HG03159 (cell line): ENCODE data around the gene USP34.
"Not testable (repeated sequence)": the region's sequence is repeated elsewhere in the genome, so short reads cannot be mapped to it uniquely, and the experiment has no call there.

Experiments
- ATAC-seq: cut with Tn5 transposase; IDR thresholded peaks from one replicate; pipeline ENCODE4 v1.9.1; 2021; ENCODE audit warnings: mild to moderate bottlenecking, moderate library complexity; ENCODE audit not compliant: unreplicated experiment

USP34 gene

DNA sequence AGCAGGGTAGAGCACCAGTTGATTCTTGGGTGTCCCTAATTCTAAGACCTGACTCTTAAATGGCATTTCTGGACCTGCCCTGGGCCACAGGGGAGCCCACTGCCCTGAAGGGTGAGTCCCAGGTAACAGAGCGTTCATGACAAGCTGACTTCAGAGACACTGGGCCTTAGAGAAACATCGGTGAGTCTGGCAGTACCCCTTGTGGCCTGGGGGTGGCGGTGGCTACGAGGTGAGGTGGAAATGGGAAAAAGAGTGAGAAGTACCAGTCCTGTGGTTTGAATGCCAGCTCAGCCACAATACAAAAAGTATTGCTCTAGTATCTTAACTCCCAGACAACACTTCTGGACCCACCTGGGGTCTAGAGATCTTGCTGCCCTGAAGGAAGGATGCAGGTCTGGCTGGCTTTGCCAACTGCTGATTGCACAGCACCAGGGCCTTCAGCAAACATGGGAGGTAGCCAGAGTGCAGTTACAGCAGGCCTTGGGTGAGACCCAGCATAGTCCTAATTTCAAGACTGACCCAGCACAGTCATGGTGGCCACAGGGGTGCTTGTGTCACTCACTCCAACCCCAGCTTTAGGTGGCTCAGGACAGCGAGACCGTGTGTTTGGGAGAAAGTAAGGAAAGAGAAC is 44.5 kb downstream of the USP34 start:
- peak; percentile 66 for ATAC-seq

DNA sequence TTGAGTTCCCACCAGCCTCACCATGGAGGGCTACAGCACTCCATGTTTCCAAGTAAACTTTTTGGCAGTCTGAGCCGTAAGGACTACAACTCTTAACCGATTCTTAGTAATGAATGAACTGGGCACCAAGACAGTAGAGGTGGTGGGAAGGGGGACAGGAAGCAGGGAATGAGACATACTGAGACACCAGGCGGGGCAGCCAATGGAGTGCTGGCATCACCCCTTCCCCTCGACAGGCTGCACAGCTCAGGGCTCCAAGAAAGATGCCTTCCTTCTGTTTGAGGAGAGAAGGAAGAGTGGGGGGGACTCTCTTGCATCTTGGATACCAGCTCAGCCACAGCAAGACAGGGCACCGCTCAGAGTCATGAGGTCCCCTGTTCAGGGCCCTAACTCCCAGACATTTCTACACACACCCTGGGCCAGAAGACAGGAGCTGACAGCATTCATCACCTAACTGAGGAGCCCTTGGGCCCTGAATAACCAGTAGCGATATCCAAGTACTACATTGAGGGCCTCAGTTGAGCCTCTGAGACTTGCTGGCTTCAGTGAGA is 45.2 kb downstream of the USP34 start:
- peak; percentile 17 for ATAC-seq

DNA sequence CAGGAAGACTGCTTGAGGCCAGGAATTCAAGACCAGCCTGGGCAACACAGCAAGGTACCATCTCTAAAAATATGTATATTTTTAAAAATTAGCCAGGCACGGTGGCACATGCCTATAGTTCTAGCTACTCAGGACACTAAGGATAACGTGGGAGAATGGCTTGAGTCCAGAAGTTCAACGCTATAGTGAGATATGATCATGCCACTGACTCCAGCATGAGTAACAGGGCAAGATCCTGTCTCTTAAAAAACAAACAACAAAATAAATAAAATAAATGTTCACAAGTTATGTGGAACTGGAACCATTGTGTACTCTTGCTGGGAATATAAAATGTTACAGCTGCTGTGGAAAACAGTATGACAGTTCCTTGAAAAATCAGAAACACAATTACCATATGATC is 47.2 kb downstream of the USP34 start:
- no peak for ATAC-seq

DNA sequence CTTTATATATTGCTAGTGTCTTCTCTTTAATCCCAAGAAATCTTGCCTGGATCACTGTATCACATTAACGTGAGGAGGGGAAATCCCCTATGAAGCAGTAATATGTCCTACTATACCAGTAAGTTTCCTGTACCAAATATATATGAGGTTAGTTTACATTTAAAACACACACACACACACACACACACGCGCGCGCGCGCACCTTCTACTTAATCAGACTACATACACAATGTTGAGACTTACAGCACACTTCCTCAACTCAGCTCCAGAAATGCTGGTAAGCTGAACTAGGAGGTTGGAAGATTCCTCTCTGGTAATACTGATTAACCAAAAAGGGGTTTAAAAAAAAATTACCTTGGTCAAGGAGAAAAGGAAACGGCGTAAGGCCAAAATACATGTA is 49.3 kb downstream of the USP34 start:
- no peak for ATAC-seq

DNA sequence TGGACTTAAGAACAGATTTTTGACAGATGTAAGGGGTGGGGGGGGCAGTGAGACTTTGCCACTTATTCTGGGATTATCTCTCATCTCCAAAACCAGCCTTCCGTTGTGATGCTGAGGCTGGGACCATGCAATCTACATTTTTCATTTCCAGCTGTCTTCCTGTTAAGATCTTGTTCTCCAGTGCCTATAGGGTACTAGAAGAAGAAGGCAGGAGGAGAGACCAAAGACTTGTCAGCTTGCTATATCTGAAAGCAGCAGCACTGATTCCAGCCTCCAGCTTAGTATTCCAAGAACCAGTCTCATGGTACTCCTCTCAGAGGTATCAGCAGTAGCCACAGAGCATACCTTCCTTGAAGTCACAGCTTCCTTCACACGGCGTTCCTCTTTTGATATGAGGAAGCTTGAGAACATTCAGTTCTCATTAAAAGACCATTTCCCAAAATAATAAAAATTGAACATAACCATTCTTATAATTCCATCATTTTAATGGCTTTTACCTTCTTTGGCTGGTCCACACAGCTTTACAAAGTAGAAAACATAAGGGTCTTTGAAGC is 49.8 kb downstream of the USP34 start:
- ATAC-seq: no peak

DNA sequence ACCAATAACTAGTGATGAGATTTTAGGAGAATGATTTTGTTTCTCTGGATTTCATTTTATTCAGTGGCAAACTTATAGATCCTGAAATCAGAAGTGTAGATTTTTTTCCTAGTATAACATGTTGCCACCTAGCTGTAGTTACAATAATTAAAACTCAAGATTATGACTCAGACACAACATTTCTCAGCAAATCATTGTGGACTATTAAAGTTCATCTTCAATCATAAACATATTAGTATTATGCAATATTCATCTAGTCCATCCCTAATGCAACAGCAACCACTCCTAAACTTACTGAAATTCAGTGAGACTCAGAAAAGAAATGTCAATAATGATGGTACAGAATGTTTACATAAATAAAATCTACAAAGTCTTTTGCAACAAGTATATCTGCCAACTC is 51.3 kb downstream of the USP34 start:
- ATAC-seq: no peak

DNA sequence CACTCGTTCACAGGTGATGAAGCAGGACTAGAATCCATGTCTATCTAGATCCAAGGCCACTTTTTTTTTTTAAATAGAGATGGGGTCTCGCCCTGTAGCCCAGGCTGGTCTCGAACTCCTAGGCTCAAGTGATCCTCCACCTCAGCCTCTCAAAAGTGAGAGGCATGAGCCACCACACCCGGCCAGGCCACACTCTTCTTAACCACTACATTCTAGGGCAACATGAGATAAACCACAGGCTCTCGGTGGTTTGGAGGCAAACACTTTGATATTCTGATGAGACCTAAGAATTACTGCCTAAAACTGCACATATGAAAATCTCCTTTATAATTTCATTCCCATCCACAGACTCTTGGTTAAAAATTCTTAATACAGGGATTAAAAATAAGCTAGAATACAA is 51.8 kb downstream of the USP34 start:
- peak; percentile 58 for ATAC-seq

DNA sequence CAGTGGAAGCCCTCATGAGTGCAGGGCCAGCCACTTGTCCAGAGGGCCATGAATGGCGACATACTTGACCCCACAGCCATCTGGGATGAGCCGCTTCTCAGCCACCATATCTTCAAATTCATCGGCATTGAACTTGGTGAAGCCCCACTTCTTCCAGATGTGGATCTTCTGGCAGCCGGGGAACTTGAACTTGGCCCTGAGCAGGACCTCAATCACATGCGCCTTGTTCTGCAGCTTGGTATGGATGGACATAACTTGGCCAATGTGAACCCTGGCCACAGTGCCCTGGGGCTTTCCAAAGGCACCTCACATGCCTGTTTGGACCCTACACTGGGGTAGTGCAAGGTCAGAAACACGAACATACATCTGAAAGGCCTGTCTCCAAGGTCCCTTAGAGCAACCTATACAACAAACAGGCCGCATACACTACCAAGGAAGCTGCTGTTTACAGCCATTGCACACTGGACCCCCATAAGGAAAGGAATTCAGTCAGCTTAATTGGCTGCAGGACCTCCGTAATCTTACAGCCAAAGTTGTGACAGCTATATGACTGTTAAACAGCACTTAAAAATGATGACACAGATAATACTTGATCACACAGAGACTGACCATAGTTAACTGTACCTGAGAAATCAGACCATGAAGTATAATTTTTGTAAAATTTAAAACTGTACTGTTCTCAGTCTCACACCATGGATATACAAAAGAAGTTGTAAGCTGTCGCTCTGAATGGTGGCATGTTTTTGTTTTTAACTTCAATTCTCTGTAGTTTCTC is 53.8 kb downstream of the USP34 start:
- no peak for ATAC-seq

DNA sequence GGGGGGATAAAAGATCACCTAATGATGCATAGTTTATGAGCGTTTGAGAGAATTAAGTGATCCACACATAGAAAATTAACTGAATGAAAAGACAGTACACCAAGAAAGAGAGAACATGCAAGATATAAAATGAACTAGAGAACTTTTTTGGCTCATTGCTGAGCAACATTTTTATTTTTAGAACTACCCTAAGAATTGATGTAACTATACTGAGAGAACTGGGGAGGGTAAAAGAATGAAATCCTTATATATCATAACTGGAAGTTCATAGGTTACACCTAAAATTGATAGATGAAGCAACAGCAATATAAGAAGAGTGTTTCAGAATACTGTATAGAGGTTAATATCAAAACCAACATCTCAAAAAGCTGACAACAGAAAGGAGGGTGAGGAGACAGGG is 55.6 kb downstream of the USP34 start:
- no peak for ATAC-seq

DNA sequence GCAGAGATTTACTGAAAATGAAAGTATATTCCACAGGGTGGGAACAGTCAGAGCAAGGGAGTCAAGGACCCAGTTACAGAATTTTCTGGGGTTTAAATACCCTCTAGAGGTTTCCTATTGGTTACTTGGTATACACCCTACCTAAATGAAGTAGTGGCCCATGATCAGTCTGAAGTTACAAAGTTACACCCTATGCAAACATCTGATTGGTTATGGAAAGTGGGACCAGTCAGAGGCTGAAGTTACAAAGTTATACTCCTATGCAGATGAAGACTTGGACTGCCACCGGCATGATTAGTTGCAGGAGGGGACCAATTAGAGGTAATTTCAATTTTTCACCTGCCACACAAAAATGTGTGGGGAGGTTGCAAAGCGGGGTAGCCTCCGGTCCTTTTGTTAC is 56.2 kb downstream of the USP34 start:
- no peak for ATAC-seq

DNA sequence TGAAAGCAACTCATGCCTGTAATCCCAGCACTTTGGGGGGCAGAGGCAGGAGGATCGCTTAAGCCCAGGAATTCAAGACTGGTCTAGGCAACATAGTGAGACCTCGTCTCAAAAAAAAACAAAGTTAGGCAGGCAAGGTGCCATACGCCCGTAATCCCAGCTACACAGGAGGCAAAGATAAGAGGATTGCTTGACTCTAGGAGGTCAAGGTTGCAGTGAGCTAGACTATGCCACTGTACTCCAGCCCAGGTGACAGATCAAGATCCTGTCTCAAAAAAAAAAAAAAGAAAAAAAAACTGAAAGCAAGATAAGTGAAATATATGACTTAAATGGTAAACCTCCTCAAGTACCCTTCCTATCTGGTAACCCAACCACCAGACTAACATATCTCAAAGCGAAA is 59.8 kb downstream of the USP34 start:
- ATAC-seq: no peak

DNA sequence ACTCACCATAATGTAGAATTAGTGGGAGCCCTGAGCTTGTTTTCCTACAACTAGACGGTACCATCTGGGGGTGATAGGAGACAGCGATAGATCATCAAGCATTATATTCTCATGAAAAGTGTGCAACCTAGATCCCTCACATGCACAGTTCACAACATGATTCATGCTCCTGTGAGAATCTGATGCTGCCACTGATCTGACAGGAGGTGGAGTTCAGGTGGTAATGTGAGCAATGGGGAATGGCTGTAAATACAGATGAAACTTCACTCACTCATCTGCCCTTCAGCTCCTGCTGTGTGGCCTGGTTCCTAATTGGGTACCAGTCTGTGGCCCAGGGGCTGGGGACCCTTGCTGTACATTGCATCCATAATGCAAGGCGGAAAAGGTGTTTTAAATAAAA is 60.7 kb downstream of the USP34 start:
- no peak for ATAC-seq

DNA sequence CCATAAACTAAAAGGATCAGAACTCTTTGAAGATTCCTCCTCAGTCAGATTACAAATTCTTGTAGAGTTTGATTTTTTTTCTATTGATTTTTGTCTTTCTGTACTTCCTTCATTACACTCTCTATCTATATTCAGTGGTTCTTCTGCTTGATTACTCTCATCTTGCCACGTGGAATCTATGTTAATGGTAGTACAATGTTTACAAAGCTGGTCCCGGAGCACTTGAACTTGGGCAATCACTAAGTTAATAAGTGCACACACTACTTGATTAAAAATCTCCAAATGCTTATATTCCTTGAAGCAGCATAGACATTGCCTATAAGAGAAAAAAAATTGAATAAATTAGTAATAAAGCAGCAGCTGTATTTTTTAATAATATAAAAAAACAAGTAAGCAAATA is 65.1 kb downstream of the USP34 start:
- no peak for ATAC-seq

DNA sequence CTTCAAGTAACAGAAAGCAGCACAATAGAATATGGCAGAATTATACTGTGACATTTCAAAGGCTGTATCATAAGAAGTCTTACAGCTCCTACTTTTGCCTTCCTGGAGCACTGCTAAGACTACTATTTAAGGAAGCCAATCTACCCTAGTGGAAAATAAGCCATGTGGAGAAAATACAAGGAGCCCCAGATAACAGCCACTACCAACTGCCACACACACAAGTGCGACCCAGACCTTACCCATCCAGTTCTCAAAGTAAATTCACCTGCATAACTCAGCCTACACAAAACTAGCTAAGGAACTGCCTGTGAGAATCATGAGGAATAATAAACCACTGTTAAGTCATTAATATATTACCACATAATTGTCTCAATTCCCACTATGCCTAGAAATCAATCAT is 66.4 kb downstream of the USP34 start:
- ATAC-seq: no peak

DNA sequence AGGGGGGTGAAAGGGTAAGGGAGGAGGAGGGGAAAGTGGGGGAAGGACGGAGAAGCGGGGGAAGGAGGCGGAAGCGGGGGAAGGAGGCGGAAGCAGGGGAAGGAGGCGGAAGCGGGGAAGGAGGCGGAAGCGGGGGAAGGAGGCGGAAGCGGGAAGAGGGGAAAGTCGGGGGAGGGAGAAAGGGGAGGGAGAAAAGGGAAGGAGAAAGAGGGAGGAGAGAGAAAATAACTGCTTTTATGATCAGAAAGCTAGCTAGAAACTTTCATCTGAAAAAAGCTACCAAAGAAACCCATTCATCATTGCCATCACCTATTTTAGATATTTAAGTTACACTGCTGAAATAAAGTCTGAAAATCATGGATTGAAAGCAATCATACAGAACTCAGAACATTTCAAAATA is 72.5 kb downstream of the USP34 start:
- ATAC-seq: no peak

DNA sequence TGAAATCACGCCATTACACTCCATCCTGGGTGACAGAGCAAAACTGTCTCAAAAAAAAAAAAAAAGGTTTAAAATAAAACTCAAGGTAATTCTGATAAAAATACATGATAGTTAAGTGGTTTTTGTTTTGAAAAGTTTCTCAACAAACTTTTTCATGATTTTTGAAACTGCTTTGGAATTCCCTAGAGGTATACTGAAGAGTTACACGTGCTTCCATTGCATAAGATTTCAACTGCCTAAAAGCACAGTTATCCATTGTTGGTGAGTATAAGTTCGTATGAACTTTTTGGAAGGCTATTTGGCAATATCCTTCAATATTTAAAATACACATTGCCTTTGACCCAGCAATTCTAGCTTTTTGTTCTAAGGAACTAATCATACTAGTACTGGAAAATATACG is 74.9 kb downstream of the USP34 start:
- no peak for ATAC-seq

DNA sequence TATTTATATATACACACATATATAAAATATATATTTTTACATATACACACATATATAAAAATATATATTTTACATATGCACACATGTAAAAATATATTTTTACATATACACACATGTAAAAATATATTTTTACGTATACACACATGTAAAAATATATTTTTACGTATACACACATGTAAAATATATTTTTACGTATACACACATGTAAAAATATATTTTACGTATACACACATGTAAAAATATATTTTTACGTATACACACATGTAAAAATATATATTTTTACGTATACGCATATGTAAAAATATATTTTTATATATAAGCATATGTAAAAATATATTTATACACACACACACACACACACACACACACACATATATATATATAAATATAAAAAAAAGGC is 83.3 kb downstream of the USP34 start:
- not testable (repeated sequence) for ATAC-seq

DNA sequence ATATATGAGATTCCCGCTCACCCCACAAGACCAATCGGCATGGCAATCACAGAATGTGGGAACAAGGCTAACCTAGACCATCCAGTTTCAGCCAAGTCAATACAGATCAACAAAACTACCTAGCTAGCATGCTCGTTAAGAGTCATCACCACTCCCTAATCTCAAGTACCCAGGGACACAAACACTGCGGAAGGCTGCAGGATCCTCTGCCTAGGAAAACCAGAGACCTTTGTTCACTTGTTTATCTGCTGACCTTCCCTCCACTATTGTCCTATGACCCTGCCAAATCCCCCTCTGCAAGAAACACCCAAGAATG is 90.0 kb downstream of the USP34 start:
- not testable (repeated sequence) for ATAC-seq

DNA sequence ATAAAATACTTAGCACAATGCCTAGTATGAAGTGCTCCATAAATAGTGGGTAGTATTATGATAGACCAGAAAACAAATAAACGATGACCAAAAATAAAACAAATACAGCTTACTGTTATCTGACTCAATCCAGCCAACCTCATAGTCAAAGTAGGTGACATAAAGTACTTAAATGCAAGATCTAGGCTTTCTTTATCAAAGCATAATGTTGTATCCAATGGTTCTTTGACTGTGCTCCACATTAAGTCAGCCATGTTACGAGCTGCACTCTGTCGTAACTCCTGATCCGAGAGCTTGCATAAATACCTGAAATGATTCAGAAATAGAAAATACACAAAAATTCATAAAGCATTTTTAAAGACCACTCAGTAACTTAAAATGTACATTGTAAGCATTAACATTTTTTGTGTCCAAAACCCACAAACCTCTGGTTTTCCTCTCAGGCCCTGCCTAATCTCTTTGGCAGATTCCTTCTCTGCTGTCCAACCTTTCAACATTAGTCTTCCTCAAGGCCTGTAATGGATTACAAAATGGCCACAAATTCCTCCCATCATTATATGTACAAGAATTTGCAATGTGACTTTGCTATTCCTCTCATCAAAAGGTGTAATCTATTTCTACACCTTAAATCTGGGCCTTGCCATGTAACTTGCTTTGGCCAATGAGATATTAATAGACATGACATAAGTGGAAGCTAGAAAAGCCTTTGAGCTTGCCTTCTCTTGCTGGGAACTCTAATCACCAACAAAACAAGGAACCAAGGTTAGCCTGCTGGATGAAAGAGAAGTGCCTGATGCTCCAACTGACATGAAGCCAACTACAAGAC is 90.6 kb downstream of the USP34 start:
- ATAC-seq: no peak

DNA sequence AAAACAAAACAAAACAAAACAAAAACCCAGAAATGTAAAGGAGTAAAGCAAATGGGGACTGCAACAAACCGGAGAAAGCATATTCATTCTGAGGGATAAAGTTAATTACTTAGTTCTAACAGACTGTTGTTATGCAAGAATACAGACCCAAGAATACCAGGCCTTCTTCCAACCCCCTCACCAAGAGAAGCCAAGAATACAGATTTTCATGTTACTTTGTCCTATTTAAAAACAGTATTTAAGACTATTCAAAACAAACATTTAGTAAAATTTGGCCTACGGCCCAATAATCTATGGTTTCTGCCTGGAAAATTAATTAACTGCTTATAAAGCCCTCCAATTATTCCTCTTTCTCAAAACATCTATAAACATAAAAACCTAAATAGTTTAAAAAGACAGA is 91.4 kb downstream of the USP34 start:
- no peak for ATAC-seq

DNA sequence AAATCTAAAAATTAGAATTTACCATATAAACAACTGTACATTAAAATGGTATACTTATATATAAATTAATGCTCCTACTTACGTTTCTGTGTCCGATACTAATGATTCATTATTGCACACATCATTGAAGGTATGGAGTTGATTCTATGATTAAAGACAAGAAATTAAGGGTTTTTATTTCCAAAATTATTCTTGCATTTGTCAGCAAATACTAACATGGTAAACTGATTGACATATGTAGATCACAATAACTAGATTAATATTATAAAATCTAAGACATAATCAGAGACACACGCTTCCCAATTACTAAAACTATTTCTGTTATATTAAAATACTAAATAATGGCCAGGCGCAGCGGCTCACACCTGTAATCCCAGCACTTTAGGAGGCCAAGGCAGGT is 92.6 kb downstream of the USP34 start:
- no peak for ATAC-seq

DNA sequence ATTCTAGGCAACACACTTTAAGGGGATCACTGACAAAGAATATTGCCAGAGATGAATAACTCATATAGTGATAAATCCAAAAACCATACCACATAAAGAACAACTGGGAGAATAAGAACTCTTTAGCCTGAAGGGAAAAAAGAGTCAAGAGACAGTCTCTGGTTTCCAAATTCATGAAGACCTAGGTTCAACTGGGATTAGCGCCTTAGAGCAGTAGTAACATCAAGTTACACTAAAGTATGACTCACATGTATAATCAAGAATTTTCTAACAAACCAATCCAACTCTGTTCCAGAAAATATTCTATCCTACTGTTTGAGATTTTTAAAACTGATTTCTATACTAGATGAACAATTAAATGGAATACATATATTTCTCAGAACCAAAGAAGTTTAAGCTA is 93.8 kb downstream of the USP34 start:
- ATAC-seq: no peak
